Activated CD4-positive, alpha-beta T cell treated with anti-CD3 and anti-CD28 coated beads for 48 hours (primary cell): ENCODE measurements around the gene IQCE.

Experiments
- DNase-seq: peaks from one replicate; pipeline ENCODE4 v3.0.0-alpha.2; 2020

Gene IQCE

GRCh38 chr7:2651336-2651735 lies 92.6 kb downstream of the IQCE start:
- no peak for DNase-seq

- DNase-seq: no peak
These were observed 93.3 kb downstream of the IQCE start for GRCh38 chr7:2651847-2652735.

GRCh38 chr7:2652736-2653060 lies 93.9 kb downstream of the IQCE start:
- no peak for DNase-seq

- no peak for DNase-seq
These were observed 95.3 kb downstream of the IQCE start for GRCh38 chr7:2654059-2654458.

GRCh38 chr7:2655870-2656614 lies 97.3 kb downstream of the IQCE start:
- DNase-seq: no peak

GRCh38 chr7:2657208-2657607 lies 98.4 kb downstream of the IQCE start:
- DNase-seq: no peak

GRCh38 chr7:2657920-2658671 lies 99.3 kb downstream of the IQCE start:
- no peak for DNase-seq

- DNase-seq: no peak
These were observed 100.2 kb downstream of the IQCE start for GRCh38 chr7:2658941-2659340.

GRCh38 chr7:2659556-2660358 lies 101.0 kb downstream of the IQCE start:
- DNase-seq: no peak

- no peak for DNase-seq
These were observed 101.7 kb downstream of the IQCE start for GRCh38 chr7:2660359-2661095.

GRCh38 chr7:2661096-2661449 lies 102.3 kb downstream of the IQCE start:
- DNase-seq: no peak

GRCh38 chr7:2661602-2662272 lies 103.0 kb downstream of the IQCE start:
- no peak for DNase-seq

GRCh38 chr7:2662273-2663120 lies 103.7 kb downstream of the IQCE start:
- no peak for DNase-seq

- no peak for DNase-seq
These were observed 104.5 kb downstream of the IQCE start for GRCh38 chr7:2663121-2663886.

- DNase-seq: no peak
These were observed 105.2 kb downstream of the IQCE start for GRCh38 chr7:2663960-2664359.
